Fibroblast of peridontal ligament (primary cell): ENCODE measurements around the gene CHMP1A.
A peak's percentile ranks its signal among the peaks of the same experiment; 100 is the strongest.
"Not testable (repeated sequence)": the region's sequence is repeated elsewhere in the genome, so short reads cannot be mapped to it uniquely, and the experiment has no call there.

Source experiments
- DNase-seq: peaks from one replicate; pipeline ENCODE4 v3.0.0-alpha.2; 2010; ENCODE audit errors: extremely low read depth

The CHMP1A gene

DNA sequence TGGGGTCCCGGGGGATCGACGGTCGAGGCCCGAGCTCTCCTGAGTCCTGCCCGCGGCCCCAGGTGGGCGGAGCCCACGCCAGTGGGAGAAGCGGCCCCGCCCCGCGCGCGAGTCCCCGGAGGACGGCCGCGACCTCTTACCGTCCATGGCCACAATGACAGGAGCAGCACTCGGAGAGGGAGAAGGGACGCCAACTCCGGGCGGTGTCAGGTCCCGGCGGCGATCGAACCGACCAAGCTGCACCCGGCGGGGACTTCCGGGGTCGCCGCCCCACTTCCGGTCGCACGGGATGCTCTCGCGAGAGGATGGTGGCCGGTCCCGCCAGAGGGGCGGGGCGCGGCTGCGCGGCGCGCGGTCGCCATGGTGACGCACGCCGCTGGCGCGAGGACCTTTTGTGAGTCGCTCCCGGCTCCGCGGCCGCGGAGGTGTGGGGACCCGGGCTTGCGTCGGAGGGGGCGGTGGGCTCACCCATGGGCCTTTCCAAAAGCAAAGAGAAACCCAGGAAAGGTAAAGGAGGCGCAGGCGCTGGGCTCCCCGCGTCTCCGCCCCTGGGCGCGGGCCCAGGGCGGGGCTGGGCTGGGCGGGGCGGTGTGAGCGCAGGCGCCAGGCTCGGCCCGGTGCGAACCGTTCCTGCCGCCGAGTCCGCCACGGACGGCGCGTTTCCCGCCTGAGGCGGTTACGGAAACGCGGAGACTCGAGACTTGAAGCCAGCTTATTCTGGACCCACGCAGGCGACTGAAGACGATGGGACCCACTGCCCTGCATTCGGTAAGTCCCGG, at the start of gene CHMP1A, which contains the start of gene SPATA33:
TSS of gene CHMP1A (minus strand) at position 267 of the 779 bp plus-strand sequence. CDS start at position 147, 120 bp downstream.
TSS of gene SPATA33 (plus strand) at position 395 of the 779 bp plus-strand sequence. CDS start at position 471, 76 bp downstream.
- peak; percentile 78 for DNase-seq

DNA sequence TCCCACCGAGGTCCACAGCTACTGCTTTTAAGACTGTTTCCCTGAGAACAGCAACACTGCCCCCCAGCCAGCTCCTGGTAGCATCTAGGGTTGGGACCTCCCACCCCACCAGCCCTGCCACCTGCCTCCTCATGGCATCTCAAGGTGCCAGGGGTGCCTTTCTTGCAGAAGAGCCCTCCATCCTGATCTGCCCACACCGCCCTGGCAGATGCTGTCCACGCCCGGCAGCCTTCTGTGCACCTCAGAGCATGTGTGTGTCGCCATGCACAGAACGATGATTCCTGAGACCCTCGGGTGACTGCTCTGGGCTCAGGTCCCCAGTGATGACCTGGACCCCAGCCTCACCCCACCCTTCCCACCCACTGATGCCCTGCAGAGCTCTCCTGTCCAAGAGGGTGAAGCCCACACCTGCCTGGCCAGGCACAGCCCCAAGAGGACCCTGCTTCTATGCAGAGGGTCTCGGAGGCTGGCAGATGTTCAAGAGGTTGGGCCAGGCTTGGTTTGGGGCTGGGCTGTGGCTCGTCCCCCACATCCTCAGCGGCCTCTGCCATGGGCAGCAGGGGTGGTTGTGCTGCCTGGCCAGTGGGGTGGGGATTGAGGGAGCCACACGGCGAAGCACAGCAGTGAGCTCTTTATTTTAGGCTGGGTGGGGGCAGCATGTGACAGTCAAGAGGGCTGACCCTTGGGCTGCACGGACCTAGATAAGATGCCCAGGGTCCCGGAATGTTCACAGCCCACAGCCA, 49.2 kb upstream of the CHMP1A start:
- DNase-seq = no peak

DNA sequence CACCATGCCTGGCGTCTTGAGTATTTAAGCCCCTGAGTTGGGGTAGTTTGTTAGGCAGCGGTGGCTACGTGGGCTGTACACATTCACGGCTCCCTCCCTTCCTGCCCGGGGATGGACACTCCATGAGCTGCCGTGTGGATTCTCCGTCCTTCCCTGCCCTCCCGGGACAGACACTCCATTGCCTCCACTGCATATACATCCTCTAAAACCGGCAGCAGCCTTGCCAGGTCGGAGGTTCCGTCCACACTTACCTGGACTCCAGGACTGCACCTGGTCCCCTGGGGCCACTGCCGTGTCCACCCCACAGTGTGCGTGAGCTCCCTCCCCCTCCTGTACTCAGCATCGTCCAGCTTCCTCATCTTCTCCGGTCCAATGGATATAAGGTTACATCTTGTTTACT, 47.5 kb upstream of the CHMP1A start:
- DNase-seq = no peak

DNA sequence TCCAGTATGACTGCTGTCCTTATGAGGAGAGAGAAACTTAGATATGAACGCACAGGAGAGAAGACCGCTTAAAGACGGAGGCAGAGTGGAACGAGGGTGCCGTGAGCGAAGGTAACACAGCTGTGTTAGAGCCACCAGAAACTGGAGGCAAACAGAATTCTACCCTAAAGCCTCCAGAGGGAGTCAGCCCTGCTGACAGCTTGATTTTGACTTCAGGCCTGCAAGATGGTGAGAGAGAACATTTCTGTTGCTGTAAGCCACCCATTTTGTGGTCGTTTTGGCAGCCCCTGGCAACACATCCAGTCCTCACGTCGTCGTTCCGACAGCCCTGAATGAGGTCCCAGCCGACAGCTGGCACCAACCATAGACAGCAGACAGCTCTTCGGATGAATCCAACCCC, 46.8 kb upstream of the CHMP1A start:
- no peak for DNase-seq

DNA sequence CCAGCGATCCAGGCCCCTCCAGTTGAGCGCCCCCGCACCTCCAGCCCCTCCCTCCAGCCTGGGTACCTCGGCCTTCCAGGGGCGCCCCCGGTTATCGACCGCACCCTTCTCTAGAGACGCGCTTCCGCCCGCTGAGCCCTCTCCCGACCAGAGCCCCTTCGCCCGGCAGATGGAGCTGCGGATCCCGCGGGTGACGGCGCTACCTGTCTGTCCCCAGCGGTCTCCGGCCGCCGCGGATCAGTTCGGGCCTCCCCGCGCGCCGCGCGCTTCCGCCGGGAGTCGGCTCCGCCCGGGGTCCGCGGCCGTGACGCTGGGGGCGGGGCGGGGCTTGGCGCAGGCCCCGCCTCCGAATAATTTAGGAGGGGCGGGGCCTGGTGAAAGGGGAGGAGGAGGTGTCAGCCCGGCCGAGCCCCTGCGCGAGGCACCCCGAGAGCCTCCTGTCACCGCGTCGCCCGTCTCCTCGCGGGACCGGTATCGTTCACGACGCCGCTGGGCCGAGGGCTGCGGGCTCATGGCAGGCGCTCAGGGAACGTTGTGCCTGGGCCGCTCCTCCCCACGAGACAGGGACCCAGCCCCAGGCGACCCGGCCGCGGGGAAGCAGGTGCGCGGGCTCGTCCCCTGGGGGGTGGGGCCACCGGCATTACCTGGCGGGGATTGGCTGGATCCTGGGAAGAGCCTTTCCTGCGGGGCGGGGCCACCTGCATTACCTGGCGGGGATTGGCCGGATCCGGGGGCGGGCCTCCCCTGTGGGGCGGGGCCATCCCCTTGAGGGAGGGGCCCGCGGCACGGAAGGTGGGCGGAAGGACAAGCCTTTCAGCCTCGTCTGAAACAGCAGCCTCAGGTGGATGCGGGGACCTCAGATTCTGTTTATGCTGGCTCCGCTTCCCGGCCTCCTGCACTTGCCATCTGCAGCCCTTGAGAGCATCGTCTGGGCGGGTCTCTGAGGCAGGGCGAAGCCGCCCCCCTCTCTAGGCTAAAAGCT, 44.2 kb upstream of the CHMP1A start, which contains the start of gene SPATA2L:
TSS of gene SPATA2L (minus strand) at position 281 of the 982 bp plus-strand sequence. CDS start 473 bp downstream, outside the sequence.
- DNase-seq = peak; percentile 49

DNA sequence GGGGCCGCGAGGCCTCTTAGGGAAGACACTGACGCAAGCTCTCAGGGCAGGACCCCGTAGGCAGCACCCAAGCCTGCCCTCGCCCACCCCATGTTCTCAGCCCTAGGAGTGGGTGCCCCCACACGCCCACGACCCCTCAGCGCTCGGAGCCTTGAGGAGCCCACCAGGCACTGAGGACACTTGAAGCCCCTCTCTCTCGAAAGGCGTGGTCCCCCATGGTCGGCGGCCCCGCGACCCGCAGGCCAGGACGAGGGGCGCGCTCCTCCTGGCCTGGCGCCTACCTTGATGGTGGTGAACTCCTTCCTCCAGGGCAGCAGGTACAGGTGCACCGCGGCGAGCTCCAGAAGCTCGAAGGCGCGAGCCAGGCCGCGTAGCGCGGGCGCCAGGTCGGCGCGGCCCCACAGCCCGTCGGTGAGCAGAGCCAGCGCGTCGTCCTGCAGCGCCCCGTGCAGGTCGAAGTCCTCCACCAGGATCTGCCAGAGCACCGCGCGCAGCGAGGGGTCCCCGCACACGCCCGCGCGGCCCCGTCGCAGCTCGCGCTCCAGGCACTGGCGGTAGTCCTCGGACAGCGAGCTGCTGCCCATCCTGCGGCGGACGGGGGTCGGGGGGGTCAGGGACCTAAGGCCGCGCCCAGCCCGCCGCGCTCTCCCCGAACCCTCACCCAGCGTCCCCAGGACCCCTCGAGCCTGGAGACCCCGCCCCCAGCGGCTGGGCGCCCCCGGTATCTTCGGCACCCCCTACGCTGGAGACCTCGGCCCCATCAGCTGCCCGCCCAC, 43.3 kb upstream of the CHMP1A start:
- no peak for DNase-seq

DNA sequence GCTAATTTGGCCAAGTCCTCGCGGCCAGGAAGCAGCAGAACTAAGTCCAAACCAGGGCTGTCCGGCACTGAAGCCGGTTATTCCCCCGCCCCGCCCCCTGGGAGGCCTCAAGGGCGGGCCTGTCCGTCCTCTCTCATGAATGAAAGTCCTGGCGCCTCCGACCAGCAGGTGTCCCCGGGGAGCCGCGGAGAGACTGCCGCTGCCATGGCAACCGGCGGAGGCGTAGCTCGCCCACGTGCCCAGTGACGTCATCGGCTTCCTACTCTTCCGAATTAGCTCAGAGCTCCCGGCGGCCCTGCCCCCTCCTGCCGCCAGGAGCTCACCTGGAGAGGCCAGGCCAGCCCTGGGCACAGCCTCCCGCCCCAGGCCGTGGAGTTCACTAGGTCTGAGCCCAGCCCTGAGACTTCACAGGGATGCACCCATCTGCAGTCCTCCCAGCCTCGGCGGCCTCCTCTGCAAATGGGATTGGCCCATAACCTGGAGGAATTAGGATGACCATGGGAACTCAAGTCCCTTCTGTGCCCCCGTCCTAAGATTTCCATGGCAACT, 42.7 kb upstream of the CHMP1A start:
- peak; percentile 90 for DNase-seq

DNA sequence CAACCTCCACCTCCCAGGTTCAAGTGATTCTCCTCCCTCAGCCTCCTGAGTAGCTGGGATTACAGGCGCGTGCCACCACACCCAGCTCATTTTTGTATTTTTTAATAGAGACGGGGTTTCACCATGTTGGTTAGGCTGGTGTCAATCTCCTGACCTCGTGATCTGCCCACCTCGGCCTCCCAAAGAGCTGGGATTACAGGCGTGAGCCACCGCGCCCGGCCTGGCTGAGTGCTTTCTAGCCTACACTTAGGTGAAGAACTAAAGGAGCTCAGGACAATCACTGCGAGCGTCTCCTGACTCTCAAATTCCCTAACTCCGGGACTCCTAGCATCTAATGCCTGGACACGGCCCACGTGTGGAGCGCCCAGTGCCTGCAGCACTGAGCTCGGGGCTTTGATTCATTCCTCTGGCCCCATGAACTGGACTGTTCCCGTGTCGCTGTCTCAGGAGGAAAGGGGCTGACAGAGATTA, 42.2 kb upstream of the CHMP1A start:
- DNase-seq = not testable (repeated sequence)

DNA sequence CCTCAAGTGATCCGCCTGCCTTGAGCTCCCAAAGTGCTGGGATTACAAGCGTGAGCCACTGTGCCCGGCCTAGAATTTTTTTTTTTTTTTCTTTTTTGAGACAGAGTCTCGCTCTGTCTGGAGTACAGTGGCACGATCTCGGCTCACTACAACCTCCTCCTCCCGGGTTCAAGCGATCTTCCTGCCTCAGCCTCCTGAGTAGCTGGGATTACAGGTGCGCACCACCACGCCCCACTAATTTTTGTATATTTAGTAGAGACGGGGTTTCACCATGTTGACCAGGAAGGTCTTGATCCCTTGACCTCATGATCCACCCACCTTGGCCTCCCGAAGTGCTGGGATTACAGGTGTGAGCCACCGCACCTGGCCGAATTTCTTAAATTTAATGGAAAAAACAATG, 41.2 kb upstream of the CHMP1A start:
- DNase-seq = not testable (repeated sequence)

DNA sequence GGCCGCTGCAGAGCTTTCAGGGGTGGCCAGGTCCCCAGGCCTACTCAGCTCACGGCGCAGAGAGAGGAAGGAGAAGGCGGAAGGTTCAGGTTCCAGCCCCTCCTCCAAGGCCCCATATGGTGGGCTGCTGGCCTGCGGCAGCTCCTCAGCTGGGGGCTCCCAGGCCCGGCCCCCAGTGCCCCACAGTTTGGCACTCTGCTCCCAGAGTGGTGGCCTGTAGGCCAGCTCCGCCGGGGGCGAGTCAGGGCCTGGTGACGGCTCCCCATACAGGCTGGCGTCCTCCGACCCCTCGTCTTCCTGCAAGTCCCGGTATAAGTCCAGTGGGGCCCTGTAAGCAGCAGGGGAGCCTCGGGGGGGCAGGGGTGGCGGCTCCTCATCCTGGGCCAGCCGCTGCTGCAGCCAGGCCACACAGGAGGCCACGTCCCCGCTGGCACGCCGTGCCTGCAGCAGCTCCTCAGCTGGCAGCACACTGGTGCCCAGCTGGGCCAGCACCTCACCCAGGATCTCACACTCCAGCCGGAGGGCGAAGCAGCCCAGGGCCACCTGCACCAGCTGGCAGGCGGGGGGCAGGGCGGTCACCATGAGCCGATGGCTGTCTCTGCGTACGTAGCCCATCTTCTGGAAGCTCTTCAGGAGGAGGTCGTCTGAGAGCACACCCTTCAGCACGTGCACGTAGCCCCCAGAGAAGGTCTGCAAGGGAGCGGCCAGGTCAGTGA, 40.3 kb upstream of the CHMP1A start:
- no peak for DNase-seq

DNA sequence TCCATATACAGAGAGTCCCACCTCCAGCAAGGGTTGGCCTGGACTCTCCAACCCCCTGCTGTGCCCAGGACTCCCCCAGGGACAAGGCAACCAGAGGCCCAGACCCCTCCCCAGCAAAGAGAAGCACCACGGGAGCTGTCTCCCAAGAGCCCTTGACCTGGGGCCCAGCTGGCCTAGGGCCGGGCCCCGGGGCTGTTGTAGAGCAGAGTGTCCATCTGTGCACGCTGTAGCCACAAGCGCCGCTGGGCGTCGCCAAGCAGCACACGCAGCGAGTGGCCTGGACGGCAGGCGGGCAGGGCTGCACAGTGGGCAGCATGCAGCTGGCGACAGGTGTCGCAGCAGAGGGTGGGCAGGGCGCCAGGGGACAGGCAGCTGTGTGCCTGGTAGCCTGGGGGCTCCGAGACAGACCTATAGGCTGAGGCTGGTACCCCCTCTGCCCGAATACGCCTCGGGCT, 39.7 kb upstream of the CHMP1A start:
- DNase-seq = no peak

DNA sequence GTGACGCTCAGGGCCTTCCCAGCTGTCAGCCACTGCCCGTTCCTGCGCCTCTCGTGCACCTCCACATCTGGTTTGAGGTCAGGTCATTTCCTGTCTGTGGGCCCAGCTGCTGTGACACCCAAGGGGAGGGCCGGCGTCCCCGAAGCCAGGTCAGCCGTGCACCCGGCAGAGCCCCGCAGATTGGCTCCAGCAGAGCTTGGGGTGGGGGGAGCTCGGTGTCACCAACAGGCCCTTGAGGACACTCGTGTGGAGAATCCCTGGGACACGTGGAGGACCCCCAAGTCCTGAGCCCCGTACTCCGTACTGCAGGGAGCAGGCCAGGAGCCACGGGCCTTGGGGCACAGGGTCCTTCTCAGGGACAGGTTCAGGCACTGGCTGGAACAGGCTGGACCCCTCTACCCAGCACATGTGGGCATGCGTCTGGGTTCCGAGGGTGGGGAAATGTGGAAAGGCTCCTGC, 39.2 kb upstream of the CHMP1A start:
- no peak for DNase-seq

DNA sequence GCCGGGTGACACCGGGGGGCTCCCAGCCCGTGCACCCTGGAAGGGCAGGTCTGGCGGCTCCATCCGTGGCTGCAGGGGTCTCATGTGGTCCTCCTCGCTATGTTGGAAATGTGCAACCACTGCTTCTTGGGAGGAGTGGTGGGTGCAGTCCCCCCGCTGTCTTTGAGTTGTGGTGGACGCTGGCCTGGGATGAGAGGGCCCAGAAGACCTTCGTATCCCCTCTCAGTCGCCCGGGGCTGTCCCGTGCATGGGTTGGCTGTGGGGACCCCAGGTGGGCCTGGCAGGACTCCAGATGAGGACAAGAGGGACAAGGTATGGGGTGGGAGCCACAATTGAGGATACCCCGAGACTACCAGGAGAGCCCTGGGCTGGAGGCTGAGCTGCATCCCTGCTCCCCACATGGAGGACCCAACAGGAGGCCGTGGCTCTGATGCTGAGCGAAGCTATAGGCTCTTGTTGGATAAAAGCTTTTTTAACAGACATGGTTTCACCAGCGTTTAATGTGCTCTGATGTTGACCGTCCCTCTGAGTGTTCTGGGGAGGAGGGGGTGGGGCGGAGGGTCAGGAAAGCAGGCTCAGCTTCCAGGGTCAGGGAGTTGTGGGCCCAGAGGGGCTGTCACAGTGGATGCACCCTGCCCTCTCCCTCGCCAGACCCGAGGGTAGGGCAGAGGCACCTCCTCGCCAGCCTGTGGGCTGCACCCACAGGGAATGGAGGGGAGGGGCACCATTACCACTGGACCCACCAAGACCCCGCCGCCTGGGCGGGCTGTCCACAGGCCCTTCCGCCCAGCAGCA, 38.6 kb upstream of the CHMP1A start:
- no peak for DNase-seq

DNA sequence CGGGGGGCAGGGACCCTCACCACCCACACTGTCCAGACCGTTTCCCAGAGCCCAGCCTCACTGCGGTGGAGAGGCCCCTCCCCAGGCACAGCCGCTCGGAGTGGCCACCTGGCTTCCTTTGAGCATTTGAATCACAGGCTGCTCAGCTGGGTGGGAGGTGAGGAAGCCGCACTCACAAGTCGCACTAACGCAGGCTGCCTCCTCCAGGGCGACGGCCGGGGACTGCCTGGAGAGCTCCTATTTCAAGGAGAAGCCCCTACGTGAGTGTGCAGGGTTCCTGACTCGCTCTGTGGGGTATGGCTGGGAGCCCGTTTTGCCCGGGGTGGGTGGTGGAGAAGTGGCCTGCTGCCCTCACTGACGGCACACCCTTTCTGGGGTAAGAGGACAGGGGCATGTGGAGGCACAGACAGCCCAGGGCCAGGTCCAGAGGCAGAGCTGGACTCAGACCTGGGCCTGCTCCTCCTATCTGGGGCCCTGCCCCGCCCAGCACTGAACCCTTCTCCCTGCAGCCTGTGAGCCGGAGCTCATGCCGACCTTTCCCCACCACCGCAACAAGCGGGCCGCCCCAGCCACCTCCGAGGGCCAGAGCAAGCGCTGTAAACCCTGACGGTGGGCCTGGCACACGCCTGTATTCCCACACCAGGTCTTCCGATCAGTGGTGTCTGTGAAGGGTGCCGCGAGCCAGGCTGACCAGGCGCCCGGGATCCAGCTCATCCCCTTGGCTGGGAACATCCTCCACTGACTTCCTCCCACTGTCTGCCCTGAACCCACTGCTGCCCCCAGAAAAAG, 37.8 kb upstream of the CHMP1A start:
- no peak for DNase-seq

DNA sequence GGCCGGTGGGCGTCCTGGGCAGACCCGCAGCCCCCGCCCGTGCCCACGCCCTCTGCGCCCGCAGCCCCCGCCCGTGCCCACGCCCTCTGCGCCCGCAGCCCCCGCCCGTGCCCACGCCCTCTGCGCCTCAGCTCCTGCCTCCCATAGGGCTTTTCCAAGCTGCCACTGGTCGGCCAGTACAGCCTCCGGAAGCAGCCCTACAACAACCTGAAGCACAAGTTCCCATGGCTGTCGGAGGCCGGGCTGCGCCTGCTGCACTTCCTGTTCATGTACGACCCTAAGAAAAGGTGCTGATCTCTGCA, 37.2 kb upstream of the CHMP1A start:
- not testable (repeated sequence) for DNase-seq

DNA sequence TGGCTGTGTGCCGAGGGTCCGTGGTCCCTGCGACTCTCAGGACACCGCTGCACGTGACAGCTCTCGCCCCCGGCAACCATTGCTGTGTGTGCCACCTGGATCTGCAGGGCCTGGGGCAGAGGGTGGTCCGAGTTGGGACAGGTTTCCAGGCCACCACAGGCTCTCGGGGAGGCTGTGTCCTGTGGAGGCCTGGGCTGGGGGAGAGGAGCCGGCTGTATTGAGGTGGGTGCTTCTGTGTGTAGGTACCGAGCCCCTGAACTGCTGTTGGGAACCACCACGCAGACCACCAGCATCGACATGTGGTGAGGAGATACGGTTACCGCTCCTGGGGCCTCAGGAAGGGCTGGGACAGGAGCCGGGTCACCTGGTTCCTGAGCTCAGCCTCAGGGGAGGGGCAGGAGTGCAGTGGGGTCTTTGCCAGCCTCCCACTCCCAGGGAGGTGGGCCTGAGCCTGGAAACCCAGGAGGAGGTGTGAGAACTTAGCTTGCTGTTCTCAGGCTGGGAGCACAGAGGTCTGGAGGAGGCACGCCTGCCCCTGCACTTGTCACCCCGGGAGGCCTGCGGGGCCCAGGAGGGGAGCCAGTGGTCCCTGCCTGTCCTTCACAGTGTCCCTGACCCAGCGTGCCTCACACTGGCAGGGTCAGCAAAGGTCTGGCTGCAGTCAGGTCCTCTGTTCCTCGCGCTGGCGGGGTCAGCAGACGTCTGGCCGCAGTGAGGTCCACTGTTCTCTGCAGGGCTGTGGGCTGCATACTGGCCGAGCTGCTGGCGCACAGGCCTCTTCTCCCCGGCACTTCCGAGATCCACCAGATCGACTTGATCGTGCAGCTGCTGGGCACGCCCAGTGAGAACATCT, 36.6 kb upstream of the CHMP1A start:
- no peak for DNase-seq

DNA sequence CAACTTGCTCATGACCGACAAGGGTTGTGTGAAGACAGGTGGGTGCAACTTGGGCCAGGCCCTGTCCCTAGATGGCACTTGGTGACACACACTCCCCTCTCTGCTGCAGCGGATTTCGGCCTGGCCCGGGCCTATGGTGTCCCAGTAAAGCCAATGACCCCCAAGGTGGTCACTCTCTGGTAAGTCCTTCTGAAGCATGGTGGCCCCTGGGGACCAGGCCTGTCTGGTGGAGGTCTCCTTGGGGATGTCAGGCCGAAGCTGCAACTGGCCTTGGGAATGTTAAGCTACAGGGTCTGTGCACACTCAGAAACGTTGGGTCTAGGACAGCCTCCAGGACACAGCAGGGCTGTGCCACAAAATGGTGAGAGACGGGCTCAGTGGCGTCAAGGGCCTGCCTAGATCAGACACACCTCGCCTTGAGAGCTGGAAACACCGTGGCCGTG, 35.8 kb upstream of the CHMP1A start:
- no peak for DNase-seq
